22Rv1 (cell line): ENCODE results near the gene ZNF750.

Source experiments
- H3K27ac ChIP-seq: fragments of 450-650 bp; 2 replicates; pipeline ENCODE4 v1.5.1; 2017
- CTCF ChIP-seq: fragments of 450-650 bp; IDR thresholded peaks from 2 replicates; pipeline ENCODE4 v1.5.1; 2017; ENCODE audit warnings: mild to moderate bottlenecking
- ZFX ChIP-seq: fragments of 450-650 bp; IDR thresholded peaks from 2 replicates; pipeline ENCODE4 v1.6.1; 2017; ENCODE audit warnings: antibody characterized with exemption, borderline replicate concordance

ZNF750 gene

GRCh38 chr17:82820278-82821251 lies 19.3 kb downstream of the ZNF750 start:
- H3K27ac ChIP-seq, result no peak overlapping the region
- TF ChIP-seq ZFX, result no peak
- TF ChIP-seq CTCF, result no peak

- TF ChIP-seq CTCF, result no peak
- no peak for TF ChIP-seq ZFX
- H3K27ac ChIP-seq, result no peak overlapping the region
These were observed 21.9 kb downstream of the ZNF750 start for GRCh38 chr17:82817947-82818346.

GRCh38 chr17:82816358-82816757 lies 23.5 kb downstream of the ZNF750 start:
- no peak for TF ChIP-seq ZFX
- TF ChIP-seq CTCF, result no peak
- no peak overlapping the region for H3K27ac ChIP-seq

GRCh38 chr17:82815790-82816305 lies 24.0 kb downstream of the ZNF750 start:
- no peak for TF ChIP-seq CTCF
- H3K27ac ChIP-seq, result no peak overlapping the region

GRCh38 chr17:82815354-82815753 lies 24.5 kb downstream of the ZNF750 start:
- no peak overlapping the region for H3K27ac ChIP-seq
- TF ChIP-seq CTCF (no peak), ZFX (no peak)

GRCh38 chr17:82814834-82815233 lies 25.0 kb downstream of the ZNF750 start:
- H3K27ac ChIP-seq, result no peak overlapping the region
- TF ChIP-seq CTCF (no peak), ZFX (no peak)
